PC-3 (cell line): ENCODE measurements around the gene FAM83D. TPM values are rescaled to one million over a fixed set of nuclear protein-coding genes. Genes with fewer than 3 reads are reported as not detected.

ENCODE experiments used
- ATAC-seq: fragments of 200-7000 bp; cut with Tn5 transposase; 2 replicates; pipeline ENCODE4 v1.9.1; 2020; ENCODE audit warnings: mild to moderate bottlenecking, moderate library complexity
- BruUV-seq: library from RNA; stranded (reverse); fragments of 400-500 nt; replicated peaks from 2 replicates; lab custom pipeline; 2021; lab: Mats Ljungman, UMichigan
- CTCF ChIA-PET: fragments of 300-600 bp; sonication (Branson Sonifier 250); formaldehyde crosslinking; loops from one replicate; lab custom pipeline; 2022; ENCODE audit warnings: antibody characterized with exemption; lab: Charles Lee
- POLR2A ChIA-PET: fragments of 300-600 bp; sonication (Branson Sonifier 250); formaldehyde crosslinking; loops from one replicate; lab custom pipeline; 2022; ENCODE audit warnings: antibody characterized with exemption; ENCODE audit not compliant: unreplicated experiment; lab: Charles Lee
- DNase-seq: peaks from one replicate; pipeline ENCODE4 v3.0.0-alpha.2; 2015
- H2AFZ ChIP-seq: fragments of 300-600 bp; sonication (generic); 2 replicates; pipeline ENCODE4 v1.6.0; 2016; ENCODE audit warnings: antibody characterized with exemption, low read length
- H3F3A ChIP-seq: fragments of 300-600 bp; sonication (generic); one replicate; pipeline ENCODE4 v1.6.0; 2017; ENCODE audit warnings: antibody characterized with exemption, low read length, control low read depth, mild to moderate bottlenecking; ENCODE audit not compliant: unreplicated experiment
- H3K27ac ChIP-seq: fragments of 300-600 bp; sonication (generic); 2 replicates; pipeline ENCODE4 v1.5.1; 2016; ENCODE audit warnings: mild to moderate bottlenecking, low read length
- H3K27me3 ChIP-seq: fragments of 300-600 bp; sonication (generic); 2 replicates; pipeline ENCODE4 v1.6.1; 2016; ENCODE audit warnings: low read length, mixed read lengths
- H3K36me3 ChIP-seq: fragments of 300-600 bp; sonication (generic); 2 replicates; pipeline ENCODE4 v1.6.1; 2016; ENCODE audit warnings: low read depth, mixed run types, low read length, mixed read lengths
- H3K4me1 ChIP-seq: fragments of 300-600 bp; sonication (generic); 2 replicates; pipeline ENCODE4 v1.5.1; 2016; ENCODE audit warnings: low read length; ENCODE audit not compliant: insufficient read depth
- H3K4me2 ChIP-seq: fragments of 300-600 bp; sonication (generic); 2 replicates; pipeline ENCODE4 v1.6.0; 2016; ENCODE audit warnings: low read length
- H3K4me3 ChIP-seq: fragments of 300-600 bp; sonication (generic); 2 replicates; pipeline ENCODE4 v1.5.1; 2016; ENCODE audit warnings: mild to moderate bottlenecking, low read length, mixed read lengths
- H3K79me2 ChIP-seq: fragments of 300-600 bp; sonication (generic); 2 replicates; pipeline ENCODE4 v1.6.1; 2017; ENCODE audit warnings: low read length, mixed read lengths
- H3K9ac ChIP-seq: fragments of 300-600 bp; sonication (generic); 2 replicates; pipeline ENCODE4 v1.6.0; 2016; ENCODE audit warnings: mild to moderate bottlenecking, low read length
- H3K9me2 ChIP-seq: fragments of 300-600 bp; sonication (generic); replicated peaks from 2 replicates; pipeline ENCODE4 v1.6.1; 2016; ENCODE audit warnings: mixed run types, low read length, mixed read lengths
- H3K9me3 ChIP-seq: fragments of 300-600 bp; sonication (generic); 2 replicates; pipeline ENCODE4 v1.6.1; 2016; ENCODE audit warnings: low read length, mixed read lengths
- H4K20me1 ChIP-seq: fragments of 300-600 bp; sonication (generic); 2 replicates; pipeline ENCODE4 v1.6.1; 2016; ENCODE audit warnings: low read length, mixed read lengths
- CTCF ChIP-seq: fragments of 300-600 bp; sonication (generic); conservative IDR thresholded peaks from 2 replicates; pipeline ENCODE4 v1.5.1; 2017; ENCODE audit warnings: antibody characterized with exemption, low read depth, mild to moderate bottlenecking, low read length
- EZH2 ChIP-seq: fragments of 300-600 bp; sonication (generic); IDR thresholded peaks from one replicate; pipeline ENCODE4 v1.6.1; 2017; ENCODE audit warnings: antibody characterized with exemption, mild to moderate bottlenecking, low read length; ENCODE audit not compliant: unreplicated experiment
- EZH2phosphoT487 ChIP-seq: fragments of 300-600 bp; sonication (generic); IDR thresholded peaks from 2 replicates; pipeline ENCODE4 v1.6.1; 2018; ENCODE audit warnings: mild to moderate bottlenecking, antibody characterized with exemption, low read length, borderline replicate concordance
- intact Hi-C: fragments of 100-400 bp; cut with micrococcal nuclease; formaldehyde crosslinking; loops from 2 replicates; pipeline ENCODE4 v1.9.0; 2023
- total RNA-seq: library from RNA; depleted of rRNA; stranded (reverse); fragments of >200 nt; gene quantifications from 2 replicates; pipeline ENCODE4 v1.2.3, GENCODE V29; 2014

The FAM83D gene
- total RNA-seq, 1 experiment from 2014 or later: 69.6 TPM

GRCh38 chr20:38968090-38968489 is 41.9 kb downstream of the FAM83D start:
- POLR2A ChIA-PET: no interaction called here
- no peak for DNase-seq
- Histone ChIP-seq H3K9me3 (no peaks in the 10 kb centered on the region), H3K9ac (no peak overlapping the region), H3K79me2 (peaks cover 46% of the 10 kb centered on the region), H3K4me3 (no peak overlapping the region), H3K27ac (no peak overlapping the region), H3K36me3 (peaks cover 12% of the 10 kb centered on the region; the same call in 1 of the 2 replicates), H3K4me2 (no peak overlapping the region), H3F3A (no peaks in the 10 kb centered on the region), H4K20me1 (no peaks in the 10 kb centered on the region), H3K27me3 (no peaks in the 10 kb centered on the region), H2AFZ (no peak overlapping the region), H3K9me2 (no peaks in the 10 kb centered on the region), H3K4me1 (peaks cover 18% of the 10 kb centered on the region)
- CTCF ChIA-PET: no interaction called here
- intact Hi-C loops: no loop called here
- BruUV-seq: no TSS peak
- ATAC-seq: no peak
- TF ChIP-seq EZH2 (no peak), EZH2phosphoT487 (no peak), CTCF (no peak)

DNA sequence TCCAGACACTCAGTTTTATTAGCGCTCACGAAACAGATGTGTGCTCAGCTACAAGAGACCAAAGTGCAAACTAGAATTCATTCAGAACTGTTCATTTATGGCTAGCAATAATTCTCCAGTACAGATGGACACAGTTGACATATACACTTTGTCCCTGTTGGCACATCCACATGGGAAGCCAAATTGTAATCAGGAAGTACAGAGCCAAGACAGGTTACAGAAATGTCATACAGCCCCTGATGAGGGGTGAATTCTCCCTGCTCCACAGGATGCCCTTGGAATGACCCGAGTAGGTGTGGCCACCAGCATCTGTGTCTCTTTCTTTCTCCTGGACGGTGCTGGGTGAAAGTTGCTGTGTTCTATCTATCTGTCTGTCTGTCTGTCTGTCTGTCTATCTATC is 43.5 kb downstream of the FAM83D start:
- POLR2A ChIA-PET: interaction anchor here (1.0 kb wide), 1 partner anchor 7 kb away, joined by 5 read pairs; the partner anchor contains the start of gene DHX35
- H3K27me3 ChIP-seq: no peaks in the 10 kb centered on the region
- H4K20me1 ChIP-seq: no peaks in the 10 kb centered on the region
- no peaks in the 10 kb centered on the region for H3K9me3 ChIP-seq
- no peak overlapping the region for H3K9ac ChIP-seq
- no peak overlapping the region for H3K4me3 ChIP-seq
- peaks cover 30% of the 10 kb centered on the region for H3K79me2 ChIP-seq
- H3K4me2 ChIP-seq: no peak overlapping the region
- CTCF ChIA-PET: no interaction called here
- no peak overlapping the region for H2AFZ ChIP-seq
- H3K27ac ChIP-seq: peak overlapping the region; percentile 42
- intact Hi-C loops: no loop called here
- H3F3A ChIP-seq: no peaks in the 10 kb centered on the region
- peaks cover 13% of the 10 kb centered on the region for H3K36me3 ChIP-seq
- no peaks in the 10 kb centered on the region for H3K9me2 ChIP-seq
- no TSS peak for BruUV-seq
- no peak for ATAC-seq
- DNase-seq: no peak
- TF ChIP-seq EZH2: no peak
- no peak for TF ChIP-seq CTCF
- TF ChIP-seq EZH2phosphoT487: no peak
- peaks cover 18% of the 10 kb centered on the region; the same call in 1 of the 2 replicates for H3K4me1 ChIP-seq

DNA sequence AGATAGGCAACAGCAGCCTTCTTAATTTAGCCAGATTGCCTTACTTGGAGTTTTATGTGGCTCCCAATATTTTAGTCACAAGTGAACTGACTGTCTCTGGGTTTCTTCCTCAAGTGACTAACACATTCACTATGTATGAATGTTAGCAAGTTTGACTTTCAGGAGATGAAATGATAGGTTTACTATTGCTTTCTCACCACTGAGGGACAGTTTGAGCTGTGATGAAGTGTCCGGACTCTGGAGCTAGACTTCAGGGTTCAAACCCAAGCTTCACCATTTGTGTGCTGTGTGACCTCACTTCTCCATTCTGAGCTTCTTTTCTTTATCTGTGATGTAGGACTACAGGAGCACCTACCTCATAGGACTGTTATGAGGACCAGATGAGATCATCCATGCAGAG is 44.1 kb downstream of the FAM83D start:
- intact Hi-C loops: no loop called here
- no peak overlapping the region for H3K4me2 ChIP-seq
- CTCF ChIA-PET: no interaction called here

More for the DNA sequence above, 44.1 kb downstream of the FAM83D start:
- no peaks in the 10 kb centered on the region for H3K9me2 ChIP-seq
- no peaks in the 10 kb centered on the region for H3K9me3 ChIP-seq
- POLR2A ChIA-PET: interaction anchor here (1.0 kb wide), 1 partner anchor 8 kb away, joined by 5 read pairs; the partner anchor contains the start of gene DHX35
- H3K27me3 ChIP-seq: no peaks in the 10 kb centered on the region
- H3K4me1 ChIP-seq: peaks cover 18% of the 10 kb centered on the region; the same call in 1 of the 2 replicates
- no peak overlapping the region for H3K4me3 ChIP-seq
- peaks cover 24% of the 10 kb centered on the region for H3K79me2 ChIP-seq
- ATAC-seq: peak; percentile 52
- BruUV-seq: no TSS peak
- TF ChIP-seq EZH2 (no peak), CTCF (no peak), EZH2phosphoT487 (no peak)
- no peak overlapping the region for H3K9ac ChIP-seq
- H2AFZ ChIP-seq: no peak overlapping the region
- peaks cover 19% of the 10 kb centered on the region for H3K36me3 ChIP-seq
- peak; percentile 60 for DNase-seq
- H4K20me1 ChIP-seq: no peaks in the 10 kb centered on the region
- H3K27ac ChIP-seq: peak overlapping the region; percentile 42
- H3F3A ChIP-seq: no peaks in the 10 kb centered on the region
